Tongue (tissue), 2 donors: ENCODE results near the gene ARID1B. TPM values are rescaled to one million over a fixed set of nuclear protein-coding genes. Genes with fewer than 3 reads are reported as not detected.
A peak's percentile ranks its signal among the peaks of the same experiment; 100 is the strongest.

Source experiments
- DNase-seq: peaks from one replicate; pipeline ENCODE4 v3.0.0-alpha.2; 2015
- total RNA-seq: library from RNA; depleted of rRNA; stranded (reverse); fragments of >200 nt; gene quantifications from one replicate; pipeline ENCODE4 v1.2.3, GENCODE V29; 2014

The ARID1B gene
- total RNA-seq, 1 donor from 2014 or later = 143 TPM

DNA sequence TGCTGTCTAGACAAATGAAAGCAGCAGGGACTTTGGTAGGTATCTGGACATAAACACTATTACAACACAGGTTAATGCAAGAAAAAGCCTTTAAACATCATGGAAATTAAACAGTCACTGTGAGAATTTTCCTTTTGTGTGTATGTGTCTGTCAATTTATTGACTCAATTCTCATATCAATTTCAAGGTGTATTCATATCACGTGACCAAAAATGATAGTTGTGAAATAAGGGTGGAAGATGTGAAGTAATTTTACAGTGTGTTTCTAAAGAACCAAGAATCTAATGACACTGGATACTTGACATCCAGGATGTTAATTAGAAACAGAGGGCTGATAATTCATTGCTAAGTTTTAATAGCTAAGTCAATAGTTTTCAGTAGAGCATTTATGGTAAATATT, 302.1 kb downstream of the ARID1B start:
- DNase-seq = no peak

DNA sequence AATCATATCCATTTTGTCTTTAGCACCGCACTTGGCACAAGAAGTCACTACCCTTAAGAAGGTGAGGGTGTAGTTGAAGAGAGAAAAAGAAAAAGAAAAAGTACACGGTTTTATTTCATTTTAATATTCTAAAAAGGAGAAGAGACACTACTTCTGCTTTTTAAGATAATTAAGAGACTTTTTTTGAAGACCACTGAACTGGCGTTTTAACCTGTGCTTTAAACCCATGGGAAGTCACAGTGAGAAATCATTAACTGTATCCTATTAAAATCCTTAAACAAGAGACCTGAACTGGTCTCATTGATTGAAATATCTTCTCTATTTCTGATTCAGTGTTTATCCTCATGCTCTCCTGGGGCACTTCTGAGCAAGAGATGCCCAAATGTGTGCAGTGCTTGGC, 302.6 kb downstream of the ARID1B start:
- DNase-seq = no peak

DNA sequence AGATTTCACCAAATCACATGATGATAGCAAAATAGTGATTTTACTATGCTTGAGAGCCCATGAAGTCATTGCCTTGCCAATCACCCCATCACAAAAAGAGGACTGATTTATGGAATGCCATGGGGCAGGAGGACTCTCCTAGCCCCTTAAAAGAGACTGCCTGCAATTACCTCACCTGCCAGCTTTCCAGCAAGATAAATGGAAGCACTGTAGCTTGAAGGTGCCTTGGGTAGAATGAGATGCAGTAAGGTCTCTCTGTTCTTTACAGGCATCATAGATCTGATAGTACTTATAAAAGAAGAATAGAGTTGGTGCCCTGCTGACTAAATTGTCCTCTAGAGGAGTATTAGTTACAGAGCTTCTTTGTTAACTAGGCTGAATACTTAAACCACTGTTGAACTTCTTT, 303.8 kb downstream of the ARID1B start:
- DNase-seq = no peak

DNA sequence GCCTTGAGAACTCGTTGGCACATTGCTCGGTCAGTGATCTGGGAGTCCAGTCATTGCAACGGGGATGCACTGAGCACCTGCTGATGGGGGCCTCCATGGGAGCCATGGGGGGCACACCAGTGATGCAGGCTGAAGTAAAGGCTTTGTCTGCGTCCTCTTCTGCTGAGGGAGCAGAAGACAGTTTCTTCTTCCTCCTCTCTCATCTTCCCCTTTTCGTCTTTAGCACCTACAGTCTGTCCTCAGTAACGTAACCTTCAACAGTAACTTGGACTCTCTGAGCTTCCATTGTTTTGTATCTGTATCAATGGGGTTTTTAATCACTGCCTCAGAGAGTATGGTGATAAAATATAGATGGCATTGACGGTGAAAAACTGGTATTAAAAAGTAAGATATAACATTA, 306.2 kb downstream of the ARID1B start:
- no peak for DNase-seq

DNA sequence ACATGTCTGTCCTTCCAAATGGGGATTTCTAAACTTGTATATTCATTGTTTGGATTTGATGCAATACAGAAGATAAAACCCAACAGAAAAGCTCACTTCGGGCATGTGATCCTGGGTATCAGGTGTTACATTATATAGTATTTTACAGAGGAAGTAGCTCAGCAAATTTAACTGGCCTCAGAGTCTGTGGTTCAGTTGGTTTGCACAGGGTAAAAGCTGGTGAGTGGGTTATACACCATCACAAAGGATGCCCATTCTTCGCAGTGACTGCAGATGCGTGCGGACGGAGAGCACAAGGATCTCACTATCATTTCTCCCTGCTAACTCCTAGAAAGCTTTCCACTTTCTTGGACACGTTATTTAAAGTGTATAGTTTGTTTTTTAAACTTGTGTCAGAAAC, 309.5 kb downstream of the ARID1B start:
- no peak for DNase-seq

DNA sequence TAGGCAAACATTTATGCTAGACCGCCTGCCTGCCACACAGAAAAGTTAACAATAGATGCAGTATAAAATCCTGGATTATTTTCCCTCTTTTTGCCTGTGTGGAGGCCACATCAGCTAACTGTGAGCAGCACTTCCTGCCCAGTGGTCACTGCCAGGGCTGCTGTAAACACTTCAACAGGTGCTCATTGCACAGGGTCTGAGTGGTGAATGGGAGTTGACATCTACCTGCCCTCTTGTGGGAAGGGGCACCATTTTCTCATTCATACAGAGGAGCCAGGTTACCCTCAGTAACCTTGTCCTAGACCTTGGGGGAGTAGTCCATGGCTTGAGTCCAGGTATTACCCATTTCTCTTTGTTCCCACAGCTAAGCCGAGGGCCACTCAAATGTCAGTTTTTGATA, 310.8 kb downstream of the ARID1B start:
- no peak for DNase-seq

DNA sequence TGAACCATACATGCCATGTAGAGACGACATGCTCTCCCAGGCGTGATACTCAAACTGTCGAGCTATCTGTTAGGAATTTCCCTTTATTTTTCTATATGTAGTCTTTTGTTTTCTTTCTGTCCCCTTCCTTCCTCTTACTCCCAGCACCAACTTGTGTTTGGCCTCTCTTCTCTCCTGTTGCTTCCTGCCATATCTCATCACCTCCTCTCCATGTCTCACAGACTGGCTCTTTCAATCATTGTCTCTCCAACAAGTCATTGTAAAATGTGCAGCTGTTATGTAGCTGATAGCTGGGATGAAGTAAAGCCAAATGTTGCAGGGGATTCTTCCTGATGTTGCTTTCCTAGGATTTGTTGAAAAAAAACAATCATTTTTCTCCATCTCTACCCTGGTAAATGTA, 311.7 kb downstream of the ARID1B start:
- DNase-seq = peak; percentile 56

DNA sequence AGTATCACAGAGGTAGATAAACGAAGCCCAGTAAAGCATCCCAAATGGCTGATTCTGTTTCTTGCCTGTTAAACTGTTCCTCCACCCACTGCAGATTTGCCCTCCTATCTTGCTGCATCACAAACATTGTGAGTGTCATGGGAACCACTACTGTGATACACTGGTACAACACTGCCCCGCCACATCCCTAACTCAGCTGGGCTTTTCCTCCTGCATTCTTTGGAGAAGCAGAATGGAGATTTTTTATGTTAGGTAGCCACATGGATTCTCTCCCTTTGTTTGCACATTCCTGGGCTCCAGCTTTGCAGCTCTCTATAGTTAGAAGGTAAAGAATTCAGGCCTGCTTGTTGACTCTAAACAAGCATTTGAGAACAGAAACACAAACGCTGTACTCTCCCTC, 312.1 kb downstream of the ARID1B start:
- DNase-seq = peak; percentile 49

DNA sequence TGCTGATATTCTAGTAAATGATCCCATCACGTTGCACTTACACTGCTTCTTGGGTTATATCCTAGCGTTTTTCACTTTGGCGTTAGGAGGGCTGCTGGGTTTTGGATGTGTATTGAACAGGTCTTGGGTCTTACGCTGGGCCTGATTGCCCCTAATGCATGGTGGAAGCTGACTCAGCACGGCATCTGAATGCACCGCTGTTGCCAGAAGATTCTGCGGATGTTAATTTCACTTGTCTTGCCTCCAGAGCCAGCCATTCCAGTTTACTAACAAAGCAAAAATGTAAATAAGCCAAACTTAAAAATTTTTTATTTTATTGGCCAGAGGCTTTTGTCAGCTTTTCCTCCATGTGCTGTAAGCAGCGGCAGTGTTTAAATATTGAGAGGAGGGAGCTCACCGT, 312.7 kb downstream of the ARID1B start:
- no peak for DNase-seq

DNA sequence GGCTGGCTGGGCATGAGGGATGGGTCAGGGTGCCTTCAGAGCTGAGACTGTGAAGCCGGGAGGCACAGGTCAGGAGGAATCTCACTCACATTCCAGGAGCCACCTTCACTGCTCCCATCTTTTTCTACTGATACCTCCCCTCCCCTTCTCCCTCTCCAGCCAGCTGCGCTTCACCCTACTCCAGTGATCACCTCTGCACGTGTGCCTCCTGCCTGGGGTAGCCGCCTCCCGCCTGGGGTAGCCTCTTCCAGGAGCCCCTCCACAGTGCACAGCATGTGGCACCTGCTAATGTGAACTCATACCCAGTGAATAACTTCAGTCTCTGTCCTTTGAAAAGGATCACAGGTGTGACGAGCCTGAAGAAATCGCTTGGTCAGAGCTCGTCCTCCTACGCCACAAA, 313.6 kb downstream of the ARID1B start:
- DNase-seq = no peak

DNA sequence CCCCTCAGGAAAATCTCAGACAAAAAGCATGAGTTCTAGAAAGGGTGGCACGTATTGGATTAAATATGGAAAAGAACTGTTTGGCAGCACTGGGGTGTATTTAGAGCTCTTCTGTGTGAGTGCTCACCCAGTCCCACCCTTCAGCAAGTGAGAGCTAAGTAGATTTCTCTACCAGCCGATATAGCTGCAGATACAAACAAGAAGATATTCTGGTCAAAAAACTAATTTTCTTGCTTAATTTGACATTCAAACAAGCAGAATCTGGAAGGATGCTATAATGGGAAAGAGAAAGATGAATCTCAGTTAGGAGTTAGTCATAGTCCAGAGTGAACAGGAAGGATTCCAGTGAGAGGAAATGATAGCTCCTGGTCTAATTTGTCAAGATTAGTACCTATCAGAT, 314.1 kb downstream of the ARID1B start:
- DNase-seq = no peak

DNA sequence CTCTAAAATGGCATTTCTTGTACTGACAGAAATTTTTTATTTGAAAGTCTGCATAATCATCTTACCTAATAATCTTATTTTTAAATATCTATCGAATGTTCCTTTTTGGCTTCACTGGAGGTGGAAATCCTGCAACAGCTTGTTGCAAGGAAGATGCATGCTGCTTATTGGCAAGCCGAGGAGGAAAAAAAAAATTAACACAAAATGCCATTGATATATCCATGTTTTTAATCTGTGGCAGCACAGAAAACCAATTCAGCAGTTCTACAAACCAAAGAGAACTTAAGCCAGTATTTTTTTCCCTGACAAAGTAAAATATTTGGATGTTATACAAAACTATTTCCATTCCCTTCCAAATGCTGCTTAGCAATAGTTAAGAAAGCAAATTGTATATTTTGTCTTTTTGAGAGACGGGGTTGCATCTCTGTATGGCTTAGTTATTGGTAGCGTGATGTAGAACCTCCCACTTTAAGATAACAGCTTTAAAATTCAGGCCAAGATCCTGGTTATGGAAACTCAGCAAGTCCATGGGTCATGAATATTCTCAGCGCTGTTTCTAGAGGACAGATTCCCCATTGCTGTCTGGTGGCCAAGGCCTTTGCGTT, 314.8 kb downstream of the ARID1B start:
- no peak for DNase-seq

DNA sequence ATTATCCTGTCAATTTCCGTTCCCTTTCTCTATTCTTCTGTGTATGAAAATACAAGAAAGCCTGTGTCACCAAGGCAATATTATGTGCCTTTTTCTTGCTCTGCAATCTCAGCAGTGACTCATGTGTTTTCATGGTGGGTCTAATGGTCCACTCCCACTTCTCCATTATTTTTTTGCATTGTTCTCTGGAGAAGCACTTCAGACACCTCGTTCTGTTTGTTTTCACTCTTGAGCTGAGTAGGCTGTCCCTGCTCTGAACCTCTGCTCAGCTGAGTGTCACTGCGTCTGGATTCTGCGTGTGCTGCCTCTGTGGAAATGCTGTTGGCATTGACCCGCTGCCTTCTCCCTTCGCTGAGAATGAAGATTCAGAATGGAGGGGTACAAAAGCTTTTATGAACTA, 315.6 kb downstream of the ARID1B start:
- DNase-seq = no peak

DNA sequence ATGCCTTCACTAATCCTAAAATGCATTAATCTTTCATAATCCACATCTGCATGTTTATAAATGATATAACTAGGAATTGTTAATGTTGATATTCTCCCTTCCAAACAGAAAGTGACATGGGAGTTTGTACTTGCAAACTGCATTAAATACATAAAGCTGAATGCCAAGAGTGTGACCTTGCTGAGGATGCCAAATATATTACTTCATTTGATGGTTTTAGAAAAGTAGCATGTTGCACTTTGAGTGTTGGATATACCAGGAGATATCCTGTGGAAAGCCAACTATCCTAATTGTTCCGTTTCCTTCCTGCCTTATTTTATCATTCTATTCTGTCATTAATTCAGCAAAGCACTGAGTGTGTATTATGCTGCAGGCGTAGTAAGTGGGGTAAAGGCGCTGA, 316.4 kb downstream of the ARID1B start:
- no peak for DNase-seq

DNA sequence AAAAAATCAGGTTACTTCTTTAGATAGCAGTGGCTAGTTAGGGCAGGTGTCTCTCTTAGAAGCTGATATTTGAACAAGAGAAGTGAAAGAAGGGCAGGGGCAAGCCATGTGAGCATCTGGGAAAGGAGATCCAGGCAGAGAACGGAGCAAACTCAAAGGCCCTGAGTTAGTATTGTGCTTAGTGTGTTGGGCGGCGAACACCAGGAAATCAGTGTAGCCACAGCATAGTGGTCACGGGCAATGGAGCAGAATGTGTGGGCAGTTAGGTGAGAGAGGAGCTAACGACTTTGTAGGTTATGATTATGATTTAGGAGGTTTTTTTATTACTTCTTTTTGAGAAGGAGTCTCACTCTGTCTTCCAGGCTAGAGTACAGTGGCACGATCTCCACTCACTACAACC, 316.9 kb downstream of the ARID1B start:
- no peak for DNase-seq

DNA sequence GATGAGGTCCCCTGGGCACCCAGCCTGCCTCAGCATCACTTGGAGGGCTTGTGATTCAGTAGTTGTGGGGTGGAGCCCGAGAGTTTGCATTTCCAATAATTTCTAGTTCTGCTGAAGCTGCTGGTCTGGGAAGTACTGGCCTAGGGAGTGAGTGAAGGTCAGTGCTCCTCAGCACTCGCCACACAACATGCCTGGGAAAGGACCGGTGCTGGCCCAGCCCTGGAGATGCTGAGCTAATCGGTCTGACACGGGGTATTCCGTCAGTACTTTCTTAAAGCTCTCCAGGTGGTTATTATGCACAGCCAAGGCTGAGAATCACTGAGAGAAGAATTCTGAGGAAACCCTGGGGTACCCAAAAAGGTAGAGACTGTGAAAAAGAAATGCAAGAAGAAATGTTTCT, 317.9 kb downstream of the ARID1B start:
- no peak for DNase-seq

DNA sequence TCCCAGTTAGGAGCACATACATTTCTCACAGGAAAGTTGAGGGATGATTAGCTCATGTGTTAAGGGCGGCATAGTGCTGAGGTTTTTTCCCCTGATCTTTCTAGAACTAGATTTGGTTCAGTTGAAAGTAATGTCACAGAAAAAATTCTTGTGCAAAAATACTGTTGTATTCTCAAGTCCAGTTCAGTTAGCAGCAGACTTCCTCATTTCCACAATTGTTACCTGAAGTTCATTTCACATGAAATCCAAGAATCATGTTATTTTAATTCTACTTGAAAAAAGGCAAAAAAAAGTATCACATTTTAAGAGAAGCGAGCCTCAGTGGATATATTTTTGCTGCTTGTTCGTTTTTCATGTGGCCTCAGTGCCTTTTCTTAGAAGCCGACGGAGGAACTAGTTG, 318.4 kb downstream of the ARID1B start:
- no peak for DNase-seq

DNA sequence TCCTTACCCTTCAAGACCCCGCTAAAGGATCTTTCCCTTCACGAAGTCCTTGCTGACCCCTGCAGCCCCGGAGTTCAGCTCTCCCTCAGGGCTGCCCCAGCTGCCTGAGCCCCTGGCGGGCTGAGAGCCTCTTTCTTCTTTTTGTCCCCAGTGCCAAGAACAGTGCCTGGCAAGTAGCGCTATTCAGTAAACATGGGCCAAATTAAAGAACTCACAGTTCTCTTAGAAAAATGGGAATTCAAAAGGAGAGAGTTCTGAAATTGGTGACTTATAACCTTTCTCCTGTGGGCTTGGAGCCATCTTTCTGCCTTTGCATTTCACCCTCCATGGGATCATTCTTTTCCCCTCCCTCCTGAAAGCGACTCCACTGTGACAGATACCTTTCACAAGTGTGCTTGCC, 318.9 kb downstream of the ARID1B start:
- DNase-seq = no peak

DNA sequence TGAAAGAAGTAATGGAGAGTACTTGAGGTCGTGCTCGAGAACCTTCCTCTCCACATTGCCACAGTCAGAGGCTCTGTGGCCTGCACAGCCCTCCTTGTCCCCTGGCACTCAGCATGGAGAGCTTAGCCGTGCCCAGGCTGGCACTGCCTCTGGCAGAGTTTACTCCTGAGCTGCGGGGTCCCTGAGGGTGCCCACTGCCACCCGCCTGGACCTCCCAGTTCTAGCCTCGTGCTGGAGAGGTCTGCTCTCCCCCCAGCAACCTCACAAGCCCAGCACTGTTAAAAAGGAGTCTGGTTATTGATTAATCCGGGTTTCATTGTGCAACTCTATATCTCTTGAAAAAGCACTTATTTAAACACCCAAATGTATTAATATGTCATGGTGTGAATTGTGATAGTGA, 319.3 kb downstream of the ARID1B start:
- DNase-seq = no peak

DNA sequence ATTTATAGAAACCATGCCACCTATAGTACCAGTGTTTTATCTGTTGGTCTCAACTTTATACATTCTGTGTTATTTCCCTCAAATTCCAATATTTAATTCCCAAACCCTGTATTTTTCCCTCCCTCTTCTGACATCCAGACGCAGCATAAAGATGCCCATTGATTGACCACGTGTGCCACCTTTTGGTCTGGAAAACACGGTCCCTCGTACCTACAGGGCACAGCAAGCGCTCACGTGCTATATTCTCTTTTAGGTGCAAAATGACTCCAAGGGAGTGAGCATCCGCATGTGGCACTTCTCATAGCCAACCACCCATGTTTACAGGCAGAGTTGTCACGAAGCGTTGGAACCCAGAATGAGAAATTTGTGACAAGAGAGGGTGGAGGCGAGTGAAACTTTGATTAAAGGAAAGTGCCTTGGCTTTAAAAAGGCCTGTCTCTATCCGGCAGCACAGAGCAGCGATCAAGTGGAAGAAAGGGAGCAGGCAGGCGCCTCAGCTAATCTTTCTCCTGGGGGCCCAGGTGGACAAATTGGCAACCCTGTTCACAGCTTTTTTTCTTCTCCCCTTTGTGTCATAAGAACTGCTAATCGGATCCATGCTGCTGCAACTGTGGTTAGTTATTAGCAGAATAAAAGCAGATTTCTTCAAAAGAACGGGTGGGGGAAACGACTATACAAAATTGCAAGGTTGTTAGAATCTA, 320.2 kb downstream of the ARID1B start:
- DNase-seq = no peak

DNA sequence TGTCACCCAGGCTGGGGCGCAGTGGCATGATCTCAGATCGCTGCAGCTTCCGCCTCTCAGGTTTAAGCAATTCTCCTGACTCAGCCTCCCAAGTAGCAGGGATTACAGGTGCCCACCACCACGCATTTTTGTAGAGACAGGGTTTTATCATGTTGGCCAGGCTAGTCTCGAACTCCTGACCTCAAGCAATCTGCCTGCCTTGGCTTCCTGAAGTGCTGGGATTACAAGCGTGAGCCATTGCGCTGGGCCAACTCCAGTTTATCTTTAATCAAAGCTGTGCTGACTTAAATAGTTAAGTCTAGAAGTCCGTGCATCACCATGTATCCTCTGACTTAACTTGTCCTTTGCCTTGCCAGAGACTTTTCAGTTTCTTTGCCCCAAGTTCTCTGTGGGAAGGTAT, 321.8 kb downstream of the ARID1B start:
- DNase-seq = no peak

DNA sequence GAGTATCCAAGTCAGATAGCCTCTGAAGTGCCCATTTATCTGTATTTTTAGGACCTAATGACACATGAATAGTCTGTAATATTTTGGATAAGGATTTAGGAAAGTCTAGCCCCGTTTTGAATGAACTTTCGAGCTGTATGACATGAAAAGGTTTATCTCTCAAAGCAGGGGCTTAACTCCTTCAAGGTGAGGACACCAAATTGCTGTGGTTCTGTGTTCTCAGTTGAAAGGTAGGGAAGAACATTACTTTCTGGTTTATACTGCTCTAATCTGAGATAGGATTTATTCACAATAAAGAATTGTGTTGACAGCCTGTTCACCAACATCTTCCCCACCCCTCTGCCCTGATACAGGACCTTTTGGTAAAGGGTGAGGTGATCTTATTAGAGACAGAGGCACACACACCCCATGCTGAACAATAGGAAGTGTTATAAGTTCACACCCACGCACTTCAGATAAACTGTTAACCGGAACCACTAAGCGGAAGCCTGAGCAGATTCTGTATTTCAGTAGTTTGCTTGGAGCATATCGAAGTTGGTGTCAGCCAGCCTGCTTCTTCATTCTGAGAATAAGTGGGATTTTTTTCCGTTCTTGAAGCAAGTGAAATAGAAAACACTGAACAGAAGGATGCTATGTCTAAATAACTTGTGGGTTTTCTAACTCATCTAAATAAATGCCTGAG, 322.9 kb downstream of the ARID1B start:
- DNase-seq = no peak

DNA sequence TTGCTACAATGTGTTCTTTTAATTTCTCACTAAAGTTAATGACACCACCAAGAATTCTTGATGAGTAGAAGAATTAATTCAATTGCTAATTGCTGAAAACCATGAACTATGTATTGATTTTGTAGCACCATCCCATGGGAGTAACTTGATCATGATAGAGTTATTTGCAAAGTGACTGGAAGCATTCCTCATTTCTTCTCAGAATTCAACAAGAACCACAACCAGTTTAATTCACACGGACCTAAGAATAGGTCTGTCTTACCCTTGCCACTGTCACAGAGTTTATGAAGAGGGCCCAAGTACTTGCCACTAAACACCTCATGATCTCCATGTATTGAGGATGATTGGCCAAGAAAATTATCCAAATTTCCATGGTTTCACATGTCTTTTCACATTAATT, 324.0 kb downstream of the ARID1B start:
- no peak for DNase-seq

DNA sequence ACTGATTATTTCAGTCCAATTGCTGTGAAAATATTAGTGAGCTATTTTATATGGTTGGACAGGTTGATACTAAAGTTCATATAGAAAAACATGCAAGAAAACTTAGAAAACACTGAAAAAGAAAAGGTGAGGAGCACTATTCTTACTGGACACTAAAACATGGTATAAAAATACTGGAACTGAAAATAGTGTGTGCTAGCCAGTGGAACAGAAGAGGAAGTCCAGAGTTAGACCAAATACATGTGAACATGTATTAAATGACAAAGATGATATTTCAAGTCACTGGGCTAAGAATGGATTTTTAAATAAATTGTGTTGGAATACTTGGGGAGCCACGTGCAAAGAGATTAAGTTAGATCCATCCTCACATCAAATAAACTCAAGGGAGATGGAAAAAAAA, 327.6 kb downstream of the ARID1B start:
- DNase-seq = no peak
